Activated CD8-positive, alpha-beta T cell treated with anti-CD3 and anti-CD28 coated beads, Interleukin-2, amount 10 ng/mL, durations not matched to agents 7 days and 5 days (primary cell): ENCODE measurements around the gene PLCL1. TPM values are rescaled to one million over a fixed set of nuclear protein-coding genes. Genes with fewer than 3 reads are reported as not detected.
A peak's percentile ranks its signal among the peaks of the same experiment; 100 is the strongest.

ENCODE experiments used
- ATAC-seq: fragments of 150-1000 bp; cut with Tn5 transposase; one replicate; pipeline ENCODE4 v1.10.0; 2021; ENCODE audit warnings: moderate library complexity
- CTCF ChIA-PET: fragments of 350-600 bp; sonication (Branson Sonifier 250); formaldehyde crosslinking; loops from one replicate; lab custom pipeline; 2021; ENCODE audit warnings: antibody characterized with exemption; lab: Charles Lee
- POLR2A ChIA-PET: fragments of 350-600 bp; sonication (Branson Sonifier 250); formaldehyde crosslinking; loops from one replicate; lab custom pipeline; 2021; ENCODE audit warnings: antibody characterized with exemption; lab: Charles Lee
- DNase-seq: peaks from one replicate; pipeline ENCODE4 v3.0.0-alpha.2; 2020
- H3K27ac Mint-ChIP-seq: one replicate; pipeline ENCODE4 v1.8.0; 2021; ENCODE audit warnings: mild to moderate bottlenecking, mixed read lengths
- H3K27me3 Mint-ChIP-seq: one replicate; pipeline ENCODE4 v1.8.0; 2021; ENCODE audit warnings: low read depth, mixed read lengths
- H3K36me3 Mint-ChIP-seq: one replicate; pipeline ENCODE4 v1.8.0; 2021; ENCODE audit warnings: low read depth, mixed read lengths
- H3K4me1 Mint-ChIP-seq: one replicate; pipeline ENCODE4 v1.8.0; 2021; ENCODE audit warnings: low read depth, mixed read lengths
- H3K4me3 Mint-ChIP-seq: one replicate; pipeline ENCODE4 v1.8.0; 2021; ENCODE audit warnings: mild to moderate bottlenecking, mixed read lengths
- H3K9me3 Mint-ChIP-seq: one replicate; pipeline ENCODE4 v1.8.0; 2022; ENCODE audit warnings: mixed read lengths; ENCODE audit not compliant: insufficient read depth
- total RNA-seq, 2 experiments: library from RNA; stranded (reverse); gene quantifications; one replicate each; pipeline ENCODE4 v1.2.3, GENCODE V29; 2021

PLCL1 gene
- total RNA-seq, 2 experiments from 2014 or later, result 0.08 to 0.18 TPM

GRCh38 chr2:197875763-197876162 lies 71.4 kb downstream of the PLCL1 start:
- no peak for DNase-seq
- no peaks in the 10 kb centered on the region for H3K9me3 Mint-ChIP-seq
- H3K36me3 Mint-ChIP-seq, result no peaks in the 10 kb centered on the region
- ATAC-seq, result no peak
- H3K4me1 Mint-ChIP-seq, result no peaks in the 10 kb centered on the region
- H3K27ac Mint-ChIP-seq, result no peak overlapping the region
- no peaks in the 10 kb centered on the region for H3K27me3 Mint-ChIP-seq
- no peak overlapping the region for H3K4me3 Mint-ChIP-seq
- ChIA-PET CTCF (interaction anchor here (0.8 kb wide), 1 partner anchor 14 kb away, joined by 4 read pairs; no protein-coding TSS in a partner anchor), POLR2A (no interaction called here)

- ATAC-seq (no peak), DNase-seq (no peak)
- Mint-ChIP-seq H3K4me3 (no peak overlapping the region), H3K36me3 (no peaks in the 10 kb centered on the region), H3K9me3 (no peaks in the 10 kb centered on the region), H3K27ac (no peak overlapping the region), H3K4me1 (no peaks in the 10 kb centered on the region), H3K27me3 (no peaks in the 10 kb centered on the region)
- ChIA-PET CTCF (interaction anchor here (0.8 kb wide), 1 partner anchor 13 kb away, joined by 4 read pairs; no protein-coding TSS in a partner anchor), POLR2A (no interaction called here)
Measured at GRCh38 chr2:197876524-197876923, 72.1 kb downstream of the PLCL1 start.

DNA sequence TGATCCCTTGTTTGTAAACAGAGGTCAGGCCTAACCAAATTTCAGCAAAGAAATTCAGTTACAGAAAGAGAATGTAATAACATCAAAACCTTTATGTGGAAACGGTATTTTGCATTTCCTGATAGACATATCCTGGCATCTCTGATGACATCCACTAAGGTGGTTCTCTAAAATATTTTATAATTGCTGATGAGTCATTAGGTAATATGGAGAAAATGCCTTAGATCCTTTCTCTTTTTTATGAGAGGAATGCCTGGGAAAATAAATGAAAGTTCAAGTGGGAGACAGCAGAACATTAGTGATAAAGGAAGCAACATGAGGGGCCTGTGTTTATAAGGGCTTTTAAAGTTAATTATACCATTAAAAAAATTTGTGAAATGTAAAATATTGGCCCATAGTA lies 72.6 kb downstream of the PLCL1 start:
- ATAC-seq (no peak), DNase-seq (no peak)
- Mint-ChIP-seq H3K27me3 (no peaks in the 10 kb centered on the region), H3K4me1 (no peaks in the 10 kb centered on the region), H3K36me3 (no peaks in the 10 kb centered on the region), H3K9me3 (no peaks in the 10 kb centered on the region), H3K27ac (no peak overlapping the region), H3K4me3 (no peak overlapping the region)
- ChIA-PET CTCF (no interaction called here), POLR2A (no interaction called here)

DNA sequence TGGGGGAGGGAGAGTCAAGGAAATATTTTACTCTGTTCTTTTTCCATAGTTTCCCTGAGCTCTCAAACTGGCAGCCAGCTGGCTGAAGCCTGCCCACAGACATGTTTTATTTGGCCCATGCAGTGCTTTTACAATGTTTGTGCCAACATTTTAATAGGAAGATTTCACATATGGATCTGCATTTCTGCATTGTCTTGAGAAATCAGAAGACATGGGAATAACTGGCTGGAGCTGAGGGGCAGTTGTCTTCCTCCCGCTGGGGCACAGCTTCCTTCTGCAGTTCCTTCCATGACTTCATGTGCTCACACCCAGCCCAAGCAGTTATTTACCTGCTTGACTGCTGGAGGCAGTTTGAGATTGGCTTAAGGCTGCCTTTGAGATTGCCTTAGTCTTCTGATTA lies 74.4 kb downstream of the PLCL1 start:
- H3K9me3 Mint-ChIP-seq, result no peaks in the 10 kb centered on the region
- ATAC-seq (no peak), DNase-seq (no peak)
- no peaks in the 10 kb centered on the region for H3K36me3 Mint-ChIP-seq
- H3K27me3 Mint-ChIP-seq, result no peaks in the 10 kb centered on the region
- H3K4me3 Mint-ChIP-seq, result no peak overlapping the region
- no peak overlapping the region for H3K27ac Mint-ChIP-seq
- no peaks in the 10 kb centered on the region for H3K4me1 Mint-ChIP-seq
- ChIA-PET CTCF (interaction anchor here (0.7 to 1.4 kb wide), 2 partner anchors 10 to 195 kb away, joined by 3 read pairs; no protein-coding TSS in a partner anchor), POLR2A (no interaction called here)

DNA sequence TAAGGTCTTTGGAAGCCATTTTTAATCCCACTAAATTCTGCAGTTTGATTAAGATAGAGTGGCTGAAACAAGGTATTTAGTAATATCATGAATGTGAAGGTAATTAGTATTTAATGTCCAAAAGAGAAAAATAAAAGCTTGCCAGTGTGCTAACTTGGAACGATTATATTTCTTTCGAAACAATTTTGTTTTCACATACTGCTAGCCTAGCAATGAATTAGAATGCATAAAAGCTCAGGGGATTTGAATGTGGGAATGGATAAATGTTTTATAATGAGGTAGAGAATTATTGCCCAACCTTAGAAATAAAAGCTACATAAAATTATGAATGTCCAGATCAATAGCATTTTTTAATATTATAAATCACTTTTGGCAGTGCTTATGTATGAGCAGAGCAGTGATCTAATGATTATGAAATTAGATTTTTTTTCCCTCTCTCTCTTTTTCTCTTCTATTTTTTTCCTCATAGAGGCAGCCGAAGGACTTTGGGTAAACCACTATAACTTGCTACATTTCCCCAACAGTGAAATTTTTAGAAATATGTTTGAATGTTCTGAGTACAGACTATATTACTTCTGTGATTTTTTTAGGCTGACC lies 75.5 kb downstream of the PLCL1 start:
- H3K4me3 Mint-ChIP-seq, result no peak overlapping the region
- H3K36me3 Mint-ChIP-seq, result no peaks in the 10 kb centered on the region
- DNase-seq (no peak), ATAC-seq (no peak)
- ChIA-PET CTCF (interaction anchor here (1.4 kb wide), 1 partner anchor 9 kb away, joined by 3 read pairs; no protein-coding TSS in a partner anchor), POLR2A (no interaction called here)
- H3K4me1 Mint-ChIP-seq, result no peaks in the 10 kb centered on the region
- H3K27me3 Mint-ChIP-seq, result no peaks in the 10 kb centered on the region
- H3K27ac Mint-ChIP-seq, result no peak overlapping the region
- H3K9me3 Mint-ChIP-seq, result no peaks in the 10 kb centered on the region

DNA sequence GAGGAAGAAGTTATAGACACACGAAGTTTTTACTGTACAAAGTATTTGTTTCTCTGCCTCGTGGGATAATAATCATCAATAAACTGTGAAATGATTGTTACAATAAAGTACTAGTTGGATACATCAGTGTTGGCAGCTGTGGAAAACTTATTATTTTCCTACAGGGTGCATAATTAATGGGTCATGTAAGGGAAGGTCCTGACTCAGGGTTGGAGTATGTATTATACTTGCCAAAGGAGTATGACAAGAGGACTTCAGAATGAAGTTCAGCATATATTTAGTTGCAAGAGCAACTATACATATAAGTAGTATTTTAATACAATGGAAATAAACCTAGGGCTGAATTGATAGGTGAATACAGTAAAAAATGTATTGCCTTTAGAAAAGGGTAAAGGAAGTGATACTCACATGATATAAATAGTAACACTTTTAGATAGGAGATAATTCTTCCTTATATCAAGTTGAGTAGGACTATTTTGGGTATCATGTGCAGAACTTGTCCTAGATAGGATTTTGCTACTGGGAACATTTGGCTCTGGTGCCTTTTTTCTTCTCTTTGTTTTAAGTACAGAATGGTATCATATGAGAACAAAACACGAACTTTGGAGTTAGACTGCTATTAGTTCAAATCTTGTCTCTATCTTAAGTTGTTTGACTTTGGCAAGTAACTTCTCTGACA lies 79.1 kb downstream of the PLCL1 start:
- DNase-seq (no peak), ATAC-seq (no peak)
- ChIA-PET CTCF (no interaction called here), POLR2A (no interaction called here)
- Mint-ChIP-seq H3K27ac (no peak overlapping the region), H3K9me3 (no peaks in the 10 kb centered on the region), H3K27me3 (no peaks in the 10 kb centered on the region), H3K4me3 (no peak overlapping the region), H3K4me1 (peaks cover 2% of the 10 kb centered on the region), H3K36me3 (no peaks in the 10 kb centered on the region)

DNA sequence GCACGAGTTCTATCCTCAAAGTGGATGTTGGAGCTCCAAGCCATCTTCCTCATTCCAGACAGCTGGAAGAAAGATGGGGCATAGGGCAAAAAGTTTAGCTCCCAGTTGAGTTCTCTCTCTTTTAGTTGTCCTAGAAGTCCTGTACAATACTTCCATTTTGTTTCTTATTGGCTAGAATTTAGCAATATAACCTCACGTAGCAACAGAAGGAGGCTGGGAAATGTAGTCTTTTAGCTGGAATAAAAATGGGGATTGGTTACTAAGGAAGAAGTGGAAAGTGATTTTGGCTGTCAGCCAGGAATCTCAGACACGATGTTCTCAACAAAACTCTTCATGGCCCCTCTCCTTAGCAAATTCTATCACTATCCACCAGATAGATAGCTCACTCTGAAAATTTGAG lies 79.9 kb downstream of the PLCL1 start:
- H3K4me3 Mint-ChIP-seq, result no peak overlapping the region
- no peak for ATAC-seq
- H3K4me1 Mint-ChIP-seq, result peaks cover 7% of the 10 kb centered on the region
- H3K9me3 Mint-ChIP-seq, result no peaks in the 10 kb centered on the region
- no peaks in the 10 kb centered on the region for H3K27me3 Mint-ChIP-seq
- H3K27ac Mint-ChIP-seq, result no peak overlapping the region
- CTCF ChIA-PET, result no interaction called here
- no peak for DNase-seq
- POLR2A ChIA-PET, result no interaction called here
- no peaks in the 10 kb centered on the region for H3K36me3 Mint-ChIP-seq

GRCh38 chr2:197885126-197885525 lies 80.7 kb downstream of the PLCL1 start:
- CTCF ChIA-PET, result no interaction called here
- no peak for ATAC-seq
- no peaks in the 10 kb centered on the region for H3K36me3 Mint-ChIP-seq
- POLR2A ChIA-PET, result no interaction called here
- no peak overlapping the region for H3K4me3 Mint-ChIP-seq
- peaks cover 9% of the 10 kb centered on the region for H3K4me1 Mint-ChIP-seq
- no peak for DNase-seq
- no peaks in the 10 kb centered on the region for H3K9me3 Mint-ChIP-seq
- no peak overlapping the region for H3K27ac Mint-ChIP-seq
- no peaks in the 10 kb centered on the region for H3K27me3 Mint-ChIP-seq

GRCh38 chr2:197885587-197885986 lies 81.2 kb downstream of the PLCL1 start:
- H3K27ac Mint-ChIP-seq, result no peak overlapping the region
- no peaks in the 10 kb centered on the region for H3K27me3 Mint-ChIP-seq
- ChIA-PET CTCF (interaction anchor here (1.3 kb wide), 1 partner anchor 18 kb away, joined by 3 read pairs; no protein-coding TSS in a partner anchor), POLR2A (no interaction called here)
- DNase-seq, result no peak
- H3K4me3 Mint-ChIP-seq, result no peak overlapping the region
- no peaks in the 10 kb centered on the region for H3K9me3 Mint-ChIP-seq
- ATAC-seq, result no peak
- no peaks in the 10 kb centered on the region for H3K36me3 Mint-ChIP-seq
- peaks cover 9% of the 10 kb centered on the region for H3K4me1 Mint-ChIP-seq

DNA sequence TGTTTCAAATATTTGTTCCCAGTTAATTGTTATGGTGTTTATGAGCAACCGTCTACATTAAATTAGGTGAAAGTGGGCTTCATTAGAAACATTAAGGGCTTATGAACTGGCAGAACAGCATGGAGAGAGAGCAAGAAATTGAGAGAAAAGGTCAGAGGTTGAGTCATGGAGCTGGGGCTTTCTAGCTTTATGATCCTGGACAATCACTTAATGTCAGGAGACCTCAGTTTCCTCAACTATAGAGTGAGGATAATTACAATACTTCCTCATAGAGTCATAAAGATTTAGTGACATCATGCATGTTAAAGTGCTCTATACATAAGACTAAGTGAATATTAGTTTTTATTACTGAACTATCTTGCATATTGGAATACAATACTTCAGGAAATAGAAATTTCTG lies 83.9 kb downstream of the PLCL1 start:
- H3K4me1 Mint-ChIP-seq, result peaks cover 22% of the 10 kb centered on the region
- no peak for ATAC-seq
- no peak overlapping the region for H3K4me3 Mint-ChIP-seq
- ChIA-PET CTCF (interaction anchor here (1.4 to 2.2 kb wide), 2 partner anchors 9 to 19 kb away, joined by 3 to 5 read pairs; no protein-coding TSS in a partner anchor), POLR2A (interaction anchor here (0.6 kb wide), 1 partner anchor 154 kb away, joined by 3 read pairs; no protein-coding TSS in a partner anchor)
- no peak overlapping the region for H3K27ac Mint-ChIP-seq
- peaks cover 2% of the 10 kb centered on the region for H3K27me3 Mint-ChIP-seq
- H3K36me3 Mint-ChIP-seq, result peaks cover 2% of the 10 kb centered on the region
- no peaks in the 10 kb centered on the region for H3K9me3 Mint-ChIP-seq
- DNase-seq, result no peak

- POLR2A ChIA-PET, result no interaction called here
- Mint-ChIP-seq H3K27ac (peak overlapping the region; percentile 64), H3K9me3 (no peaks in the 10 kb centered on the region), H3K36me3 (peaks cover 2% of the 10 kb centered on the region), H3K27me3 (peaks cover 2% of the 10 kb centered on the region), H3K4me3 (no peak overlapping the region), H3K4me1 (peaks cover 22% of the 10 kb centered on the region)
- CTCF ChIA-PET, result interaction anchor here (1.0 to 2.2 kb wide), 4 partner anchors 10 to 26 kb away, joined by 3 to 5 read pairs (median 4); no protein-coding TSS in a partner anchor
- DNase-seq, result peak; percentile 46
- peak; percentile 88 for ATAC-seq
Measured at GRCh38 chr2:197889041-197889440, 84.6 kb downstream of the PLCL1 start.

- no peak for DNase-seq
- H3K27ac Mint-ChIP-seq, result no peak overlapping the region
- peaks cover 22% of the 10 kb centered on the region for H3K4me1 Mint-ChIP-seq
- H3K27me3 Mint-ChIP-seq, result peaks cover 2% of the 10 kb centered on the region
- CTCF ChIA-PET, result interaction anchor here (1.0 to 1.1 kb wide), 2 partner anchors 14 to 25 kb away, joined by 3 to 4 read pairs; no protein-coding TSS in a partner anchor
- no peak overlapping the region for H3K4me3 Mint-ChIP-seq
- no peak for ATAC-seq
- H3K9me3 Mint-ChIP-seq, result no peaks in the 10 kb centered on the region
- peaks cover 2% of the 10 kb centered on the region for H3K36me3 Mint-ChIP-seq
- POLR2A ChIA-PET, result no interaction called here
Measured at GRCh38 chr2:197890168-197890567, 85.8 kb downstream of the PLCL1 start.
